ENCODE results near the gene PTPRN2. TPM values are rescaled to one million over a fixed set of nuclear protein-coding genes. Genes with fewer than 3 reads are reported as not detected.

PTPRN2 gene
- total RNA-seq, 4 donors from 2014 or later = 6.6 to 10.7 (median 8.2) TPM

GRCh38 chr7:157650801-157651200 is 936.8 kb downstream of the PTPRN2 start:
- H3K27me3 ChIP-seq = no peaks in the 10 kb centered on the region
- TF ChIP-seq POLR2A (IDR thresholded peaks at IDR 0.05) = no peak
- no peak for TF ChIP-seq CTCF (IDR thresholded peaks at IDR 0.05)
- TF ChIP-seq EP300 (IDR thresholded peaks at IDR 0.05) = no peak
- H3K27ac ChIP-seq = no peak overlapping the region
- H3K9me3 ChIP-seq = peaks cover 0 to 11% (median 0%) of the 10 kb centered on the region in 4 donors
- no peak for DNase-seq (ENCODE audit: low spot score in 2 of 2)
- 93% methylated on average over 19 of the region's 19 CpGs for WGBS, 2 donors
- no peak overlapping the region for H3K4me3 ChIP-seq
- H3K4me1 ChIP-seq = no peaks in the 10 kb centered on the region
- H3K36me3 ChIP-seq = peaks cover 0 to 13% (median 0%) of the 10 kb centered on the region in 3 donors

DNA sequence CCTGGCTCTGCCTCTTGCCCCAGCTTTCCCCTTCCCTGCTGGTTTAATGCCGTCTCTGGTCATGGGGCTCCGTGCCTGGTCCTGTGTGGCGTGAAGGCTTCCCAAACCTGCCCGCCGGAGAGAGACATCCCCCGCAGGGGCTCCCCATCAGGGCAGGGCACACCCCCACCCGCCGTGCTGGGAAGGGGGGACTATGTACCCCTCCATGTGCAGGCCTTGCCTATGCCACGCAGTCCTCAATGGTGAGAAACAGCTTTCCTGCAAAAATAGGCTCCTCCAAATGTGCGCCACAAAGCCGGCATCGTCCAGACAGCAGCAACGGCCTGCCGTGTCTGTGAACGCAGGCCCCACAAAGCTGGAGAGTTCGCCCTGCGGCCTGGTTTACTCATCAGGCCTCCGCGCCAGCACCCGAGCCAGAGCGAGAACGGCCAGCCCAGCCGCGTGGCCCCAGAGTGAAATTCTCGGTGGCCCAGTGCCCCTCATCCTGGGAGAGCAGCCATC is 937.4 kb downstream of the PTPRN2 start:
- peaks cover 0 to 13% (median 0%) of the 10 kb centered on the region in 3 donors for H3K36me3 ChIP-seq
- TF ChIP-seq CTCF (IDR thresholded peaks at IDR 0.05) = no peak
- no peak for TF ChIP-seq POLR2A (IDR thresholded peaks at IDR 0.05)
- TF ChIP-seq EP300 (IDR thresholded peaks at IDR 0.05) = no peak
- no peak overlapping the region for H3K27ac ChIP-seq
- WGBS, 2 donors = 90% methylated on average over 25 of the region's 25 CpGs
- H3K27me3 ChIP-seq = no peaks in the 10 kb centered on the region
- H3K9me3 ChIP-seq = peaks cover 0 to 11% (median 0%) of the 10 kb centered on the region in 4 donors
- no peaks in the 10 kb centered on the region for H3K4me1 ChIP-seq
- H3K4me3 ChIP-seq = no peak overlapping the region
- DNase-seq (ENCODE audit: low spot score in 2 of 2) = no peak

DNA sequence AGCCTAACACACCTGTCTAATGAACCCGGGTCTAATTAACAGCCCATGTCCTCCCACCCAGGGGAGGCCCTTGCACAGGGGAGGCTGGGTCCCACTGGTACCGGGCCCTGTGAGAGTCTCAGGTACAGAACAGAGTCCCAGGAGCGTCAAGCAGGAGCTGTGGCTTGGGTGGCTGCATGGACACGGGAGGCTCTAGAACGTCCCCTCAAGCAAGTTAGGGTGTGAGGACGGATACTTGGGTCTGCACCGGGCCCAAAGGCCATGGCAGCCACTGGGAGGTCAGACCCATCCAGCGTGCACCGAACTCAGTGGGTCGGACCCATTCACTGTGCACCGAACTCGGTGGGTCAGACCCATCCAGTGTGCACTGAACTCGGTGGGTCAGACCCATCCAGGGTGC is 941.1 kb downstream of the PTPRN2 start:
- Histone ChIP-seq H3K27me3 (no peaks in the 10 kb centered on the region), H3K9me3 (peaks cover 0 to 11% (median 0%) of the 10 kb centered on the region in 4 donors), H3K27ac (no peak overlapping the region), H3K4me1 (no peaks in the 10 kb centered on the region), H3K36me3 (peaks cover 0 to 5% (median 0%) of the 10 kb centered on the region in 3 donors), H3K4me3 (no peak overlapping the region)
- DNase-seq (ENCODE audit: low spot score in 2 of 2) = no peak
- TF ChIP-seq CTCF (IDR thresholded peaks at IDR 0.05) (no peak), EP300 (IDR thresholded peaks at IDR 0.05) (no peak), POLR2A (IDR thresholded peaks at IDR 0.05) (no peak)
- WGBS, 2 donors = 97 to 100% methylated on average over 7 to 9 of the region's 13 CpGs

GRCh38 chr7:157645539-157645938 is 942.1 kb downstream of the PTPRN2 start:
- no peak for DNase-seq (ENCODE audit: low spot score in 2 of 2)
- Histone ChIP-seq H3K4me1 (no peaks in the 10 kb centered on the region), H3K27ac (no peak overlapping the region), H3K4me3 (no peak overlapping the region), H3K27me3 (no peaks in the 10 kb centered on the region), H3K9me3 (peaks cover 0 to 17% (median under 1%) of the 10 kb centered on the region in 4 donors), H3K36me3 (peaks cover 0 to 3% (median 0%) of the 10 kb centered on the region in 3 donors)
- 82 to 85% methylated on average over 12 of the region's 12 CpGs for WGBS, 2 donors
- no peak for TF ChIP-seq CTCF (IDR thresholded peaks at IDR 0.05)
- no peak for TF ChIP-seq POLR2A (IDR thresholded peaks at IDR 0.05)
- TF ChIP-seq EP300 (IDR thresholded peaks at IDR 0.05) = no peak

GRCh38 chr7:157644946-157645345 is 942.7 kb downstream of the PTPRN2 start:
- Histone ChIP-seq H3K27me3 (no peaks in the 10 kb centered on the region), H3K4me3 (no peak overlapping the region), H3K36me3 (no peaks in the 10 kb centered on the region), H3K9me3 (peaks cover 0 to 16% (median 3%) of the 10 kb centered on the region in 4 donors), H3K27ac (no peak overlapping the region), H3K4me1 (no peaks in the 10 kb centered on the region)
- no peak for TF ChIP-seq POLR2A (IDR thresholded peaks at IDR 0.05)
- TF ChIP-seq EP300 (IDR thresholded peaks at IDR 0.05) = no peak
- TF ChIP-seq CTCF (IDR thresholded peaks at IDR 0.05) = no peak
- WGBS, 2 donors = 85 to 92% methylated on average over 12 of the region's 12 CpGs
- no peak for DNase-seq (ENCODE audit: low spot score in 2 of 2)
